ENCODE data around the gene TDRD7.
"Not testable (repeated sequence)": the region's sequence is repeated elsewhere in the genome, so short reads cannot be mapped to it uniquely, and the experiment has no call there.

Gene TDRD7

GRCh38 chr9:97478301-97478981 lies 66.5 kb downstream of the TDRD7 start:
- no peak for DNase-seq (ENCODE audit: low read depth in 4 of 4, low spot score in 1 of 4)

- no peak for DNase-seq (ENCODE audit: low read depth in 4 of 4, low spot score in 1 of 4)
These were observed 67.7 kb downstream of the TDRD7 start for GRCh38 chr9:97479496-97480159.

- DNase-seq (ENCODE audit: low read depth in 4 of 4, low spot score in 1 of 4): no peak
These were observed 68.3 kb downstream of the TDRD7 start for GRCh38 chr9:97480174-97480573.

- no peak for DNase-seq (ENCODE audit: low read depth in 4 of 4, low spot score in 1 of 4)
These were observed 68.9 kb downstream of the TDRD7 start for GRCh38 chr9:97480749-97481148.

- DNase-seq (ENCODE audit: low read depth in 4 of 4, low spot score in 1 of 4): no peak
These were observed 72.2 kb downstream of the TDRD7 start for GRCh38 chr9:97484134-97484533.

GRCh38 chr9:97487107-97487506 lies 75.2 kb downstream of the TDRD7 start:
- no peak for DNase-seq (ENCODE audit: low read depth in 4 of 4, low spot score in 1 of 4)

GRCh38 chr9:97487861-97488260 lies 76.0 kb downstream of the TDRD7 start:
- no peak for DNase-seq (ENCODE audit: low read depth in 4 of 4, low spot score in 1 of 4)

- DNase-seq (ENCODE audit: low read depth in 4 of 4, low spot score in 1 of 4): no peak
These were observed 79.5 kb downstream of the TDRD7 start for GRCh38 chr9:97491216-97491999.

GRCh38 chr9:97497558-97498375 lies 85.9 kb downstream of the TDRD7 start:
- DNase-seq (ENCODE audit: low read depth in 4 of 4, low spot score in 1 of 4): not testable (repeated sequence)

GRCh38 chr9:97498846-97499245 lies 87.0 kb downstream of the TDRD7 start:
- not testable (repeated sequence) for DNase-seq (ENCODE audit: low read depth in 4 of 4, low spot score in 1 of 4)

- no peak for DNase-seq (ENCODE audit: low read depth in 4 of 4, low spot score in 1 of 4)
These were observed 88.4 kb downstream of the TDRD7 start for GRCh38 chr9:97500263-97500662.

GRCh38 chr9:97500765-97501176 lies 88.9 kb downstream of the TDRD7 start:
- no peak for DNase-seq (ENCODE audit: low read depth in 4 of 4, low spot score in 1 of 4)

- DNase-seq (ENCODE audit: low read depth in 4 of 4, low spot score in 1 of 4): peak in 3 of 4 experiments; percentile 19 to 40 (median 21)
These were observed 89.5 kb downstream of the TDRD7 start, which contains the start of gene TMOD1 for GRCh38 chr9:97501177-97501971. Gene TMOD1 (plus strand): TSS chr9:97501666. CDS start chr9:97524189, 22,523 bp downstream.

- no peak for DNase-seq (ENCODE audit: low read depth in 4 of 4, low spot score in 1 of 4)
These were observed 90.0 kb downstream of the TDRD7 start for GRCh38 chr9:97501972-97502221.

GRCh38 chr9:97502222-97502983 lies 90.5 kb downstream of the TDRD7 start:
- DNase-seq (ENCODE audit: low read depth in 4 of 4, low spot score in 1 of 4): no peak

- DNase-seq (ENCODE audit: low read depth in 4 of 4, low spot score in 1 of 4): no peak
These were observed 91.3 kb downstream of the TDRD7 start for GRCh38 chr9:97502984-97503861.

GRCh38 chr9:97503862-97504210 lies 91.9 kb downstream of the TDRD7 start:
- no peak for DNase-seq (ENCODE audit: low read depth in 4 of 4, low spot score in 1 of 4)

- DNase-seq (ENCODE audit: low read depth in 4 of 4, low spot score in 1 of 4): no peak
These were observed 92.7 kb downstream of the TDRD7 start for GRCh38 chr9:97504381-97505216.

Data from stimulated activated CD4-positive, alpha-beta T cell treated with anti-CD3 and anti-CD28 coated beads, Interleukin-1b, Interleukin-23, amount 100 ng/mL, for 24 hours (primary cell).